ENCODE measurements around the gene CACHD1.

Gene CACHD1

DNA sequence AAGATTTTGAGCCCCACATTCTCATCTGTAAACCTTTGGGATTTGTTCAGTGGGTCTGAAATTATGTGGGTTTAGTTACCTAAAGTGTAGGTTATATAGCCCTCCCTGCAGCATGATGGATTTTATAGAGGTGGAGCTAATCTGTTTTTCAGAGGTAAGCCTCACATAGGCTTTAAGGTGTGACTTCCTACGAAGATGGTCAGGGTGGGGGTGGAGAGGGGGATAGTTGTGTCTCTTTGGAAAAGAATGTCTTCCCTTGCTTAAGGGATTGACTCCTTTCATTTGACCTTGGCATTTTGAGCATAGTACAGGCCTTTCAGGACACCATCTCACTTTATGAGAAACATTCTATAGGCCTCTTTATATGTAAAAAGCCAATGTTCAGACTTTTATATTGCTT lies 3.4 kb downstream of the CACHD1 start:
- DNase-seq (ENCODE audit: low spot score) = no peak

DNA sequence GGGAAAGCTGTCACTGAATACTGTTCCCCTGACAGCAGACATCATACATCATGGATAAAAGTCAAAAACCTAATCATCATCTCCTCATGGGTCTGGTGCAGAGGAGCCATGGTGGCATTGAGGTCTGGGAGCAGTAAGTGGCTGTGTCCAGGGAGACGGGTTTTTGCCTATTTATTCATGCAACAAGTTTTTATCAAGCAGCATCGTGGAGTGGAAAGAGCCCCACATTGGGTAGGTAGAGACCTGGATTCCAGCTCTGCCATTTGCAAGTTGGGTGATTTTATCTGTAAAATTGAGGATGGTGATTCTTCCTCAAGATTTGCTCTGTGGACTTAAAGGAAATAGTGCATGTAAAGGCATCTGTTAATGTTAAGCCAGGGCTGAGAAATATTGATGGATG lies 4.2 kb downstream of the CACHD1 start:
- DNase-seq (ENCODE audit: low spot score) = no peak

DNA sequence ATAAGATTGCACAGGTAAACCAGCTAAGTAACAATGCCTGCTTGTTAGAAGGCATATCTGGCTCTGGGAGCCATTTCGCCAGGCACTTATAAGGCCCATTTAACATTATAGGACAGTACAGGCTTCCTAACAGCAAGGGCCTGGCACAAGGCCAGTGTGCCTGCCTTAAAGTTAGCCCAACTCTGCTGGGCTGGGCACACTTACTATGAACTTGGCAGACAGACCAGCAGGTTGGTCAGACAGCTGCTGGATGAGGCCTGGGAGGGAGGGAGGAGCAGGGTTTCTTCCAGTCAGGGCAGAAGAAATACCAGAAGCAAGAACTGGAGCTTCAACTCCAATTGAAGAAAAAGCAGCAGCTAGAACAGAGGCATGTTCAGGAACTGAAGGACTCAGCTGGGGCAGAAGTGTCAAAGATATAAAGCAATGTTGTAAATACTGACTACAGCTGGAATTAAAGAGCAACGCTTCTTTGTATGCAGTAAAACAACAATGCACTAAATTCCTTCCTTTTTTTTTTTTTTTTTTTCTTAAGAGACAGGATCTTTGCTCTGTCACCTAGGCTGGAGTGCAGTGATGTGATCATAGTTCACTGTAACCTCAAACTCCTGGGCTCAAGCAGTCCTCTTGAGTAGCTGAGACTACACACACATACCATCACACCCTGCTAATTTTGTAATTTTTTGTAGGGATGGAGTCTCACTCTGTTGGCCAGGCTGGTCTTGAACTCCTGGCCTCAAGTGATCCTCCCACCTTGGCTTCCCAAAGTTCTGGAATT lies 4.9 kb downstream of the CACHD1 start:
- peak; percentile 19 for DNase-seq (ENCODE audit: low spot score)

DNA sequence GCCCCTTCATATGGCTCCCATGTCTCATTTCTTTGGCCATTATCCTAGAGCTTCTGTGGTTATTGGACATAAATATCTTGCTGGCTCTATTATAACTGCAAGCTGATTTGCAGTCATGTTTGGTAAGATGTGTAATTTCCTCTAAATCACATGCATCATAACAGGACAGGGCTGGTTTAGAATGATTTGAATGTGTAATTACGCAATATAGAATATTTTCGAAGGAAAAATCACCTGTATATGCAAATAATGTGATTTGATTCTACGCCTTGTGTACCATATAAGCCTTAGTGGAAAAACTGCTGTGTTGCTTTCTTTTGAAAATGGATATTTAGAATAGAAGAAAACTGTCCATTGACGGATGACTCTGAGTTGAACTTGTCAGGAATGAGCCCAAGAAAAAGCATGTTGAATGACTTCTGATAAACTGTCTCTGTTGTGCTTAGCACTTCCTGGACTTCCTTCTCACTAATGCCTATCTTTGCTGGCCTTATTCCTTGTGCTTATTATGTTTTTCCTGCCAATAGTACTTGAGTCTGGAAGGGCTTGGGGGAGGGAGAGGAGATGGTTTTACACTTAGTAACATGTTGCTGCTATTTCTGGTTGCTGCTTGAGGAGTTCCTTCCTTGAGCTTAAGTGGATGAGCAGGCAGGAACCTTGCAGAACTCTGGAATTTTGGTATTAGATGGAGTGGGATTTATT lies 6.5 kb downstream of the CACHD1 start:
- peak; percentile 54 for DNase-seq (ENCODE audit: low spot score)

DNA sequence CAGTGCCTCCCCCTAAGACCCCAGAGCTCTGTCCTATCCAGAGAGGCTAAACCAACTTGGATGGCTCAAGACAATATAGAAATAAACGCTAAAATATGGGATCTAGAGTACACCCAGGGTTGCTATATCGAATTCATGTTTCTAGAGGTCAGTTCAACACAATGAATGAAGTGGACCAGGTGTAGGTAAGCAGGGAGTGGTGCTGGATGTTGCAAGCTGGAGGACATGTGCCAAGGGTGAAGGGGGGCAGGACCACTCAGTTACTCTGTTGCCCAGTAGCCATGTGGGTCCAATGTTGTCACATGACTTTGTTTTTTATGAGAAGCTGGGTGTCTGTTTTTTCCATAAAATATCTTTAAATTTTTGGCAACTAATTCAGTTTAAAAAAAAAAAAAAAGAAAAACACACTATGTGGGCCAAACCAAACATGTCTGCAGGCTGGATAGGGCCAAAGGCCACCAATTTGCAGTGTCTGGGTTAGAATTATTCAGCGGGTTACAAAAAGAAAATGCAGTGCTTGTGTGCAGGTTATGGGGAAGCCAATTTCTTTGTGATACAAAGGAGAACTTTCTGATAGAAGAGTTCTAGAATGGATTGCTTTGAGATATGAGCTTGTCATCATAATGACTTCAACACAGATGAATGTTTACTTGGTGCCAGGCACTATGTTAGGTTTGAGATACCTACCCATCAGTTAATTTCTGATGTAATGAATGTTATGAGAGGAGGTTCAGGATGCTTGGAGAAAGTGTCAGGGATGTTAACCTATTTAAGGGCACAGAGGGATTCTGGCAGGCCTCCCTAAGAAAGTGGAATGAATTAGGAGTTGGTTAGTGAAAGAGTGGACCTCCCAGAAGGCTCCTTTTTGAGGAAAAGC lies 8.9 kb downstream of the CACHD1 start:
- DNase-seq (ENCODE audit: low spot score) = no peak

DNA sequence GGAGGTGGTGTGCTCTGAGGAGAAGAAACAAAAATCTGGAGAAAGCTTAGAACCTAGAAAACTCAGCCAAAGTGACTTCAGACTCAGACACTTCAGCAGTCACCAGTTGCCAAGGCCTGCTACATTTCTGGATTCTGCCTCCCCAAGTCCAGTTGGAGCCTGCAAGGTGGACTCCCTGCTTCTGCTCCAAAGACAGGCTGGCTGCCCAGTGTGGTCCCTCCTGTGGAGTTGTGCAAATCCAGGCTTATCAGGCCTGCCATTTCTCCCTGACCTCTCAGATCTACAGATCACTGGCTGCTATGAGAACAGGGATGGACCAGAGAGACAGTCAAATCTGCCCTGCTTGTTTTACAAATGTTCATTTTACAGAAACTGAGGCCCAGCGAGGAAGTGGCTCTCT lies 9.9 kb downstream of the CACHD1 start:
- DNase-seq (ENCODE audit: low spot score) = no peak

DNA sequence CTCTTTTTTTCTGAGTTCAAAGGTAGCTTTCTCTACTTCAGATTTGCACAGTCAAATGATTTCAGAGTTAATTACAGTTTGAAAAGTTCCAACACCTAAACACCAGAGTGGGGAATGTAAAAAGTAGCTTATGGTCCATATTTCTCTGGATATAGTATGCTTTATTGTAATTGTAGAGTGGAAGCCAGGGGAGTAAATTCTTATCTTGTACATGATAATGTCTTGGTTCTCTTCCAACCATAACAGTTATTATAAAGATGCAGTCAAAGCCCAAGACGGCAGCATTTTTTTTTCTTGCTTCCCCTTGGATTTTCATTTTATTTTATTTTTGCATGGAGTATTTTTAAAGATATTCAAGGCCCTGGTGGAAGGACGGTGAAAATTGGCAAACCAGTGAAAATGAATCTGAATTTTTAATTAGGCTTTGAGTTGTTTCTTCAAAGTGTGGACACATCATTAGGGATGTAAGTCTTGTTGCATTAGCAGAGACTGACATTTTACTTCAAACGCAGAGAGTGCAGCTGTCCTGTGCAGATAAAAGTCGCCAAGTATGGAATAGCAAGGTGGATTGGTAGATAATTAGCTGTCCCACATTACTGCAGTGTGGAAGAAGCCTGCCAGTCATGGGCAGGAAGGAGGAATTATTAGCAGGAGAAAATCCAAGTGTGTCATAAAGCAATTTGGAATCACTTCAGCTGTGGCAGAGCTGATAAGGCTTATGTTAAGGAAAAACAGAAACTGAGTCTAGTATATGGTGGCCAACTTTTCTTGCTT lies 11.3 kb downstream of the CACHD1 start:
- DNase-seq (ENCODE audit: low spot score) = no peak

DNA sequence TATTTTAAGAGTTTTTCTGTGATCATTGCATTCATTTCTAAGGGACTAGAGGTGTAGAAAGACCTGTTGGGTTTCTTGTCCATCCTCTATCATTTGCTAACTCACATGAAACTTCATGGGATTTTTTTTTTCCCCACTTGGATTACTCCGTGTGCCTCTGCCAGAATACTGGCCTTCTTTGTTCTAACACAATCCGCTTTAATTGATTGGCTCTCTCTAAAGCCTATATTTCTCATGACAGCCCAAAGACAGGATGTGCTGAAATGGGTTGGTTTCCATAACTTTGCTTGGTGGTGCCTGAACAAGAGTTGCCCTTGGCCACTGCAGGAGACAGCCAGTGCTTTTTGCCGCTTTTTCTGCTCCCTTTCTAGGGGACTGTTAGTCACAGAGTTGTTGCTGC lies 12.2 kb downstream of the CACHD1 start:
- DNase-seq (ENCODE audit: low spot score) = no peak

DNA sequence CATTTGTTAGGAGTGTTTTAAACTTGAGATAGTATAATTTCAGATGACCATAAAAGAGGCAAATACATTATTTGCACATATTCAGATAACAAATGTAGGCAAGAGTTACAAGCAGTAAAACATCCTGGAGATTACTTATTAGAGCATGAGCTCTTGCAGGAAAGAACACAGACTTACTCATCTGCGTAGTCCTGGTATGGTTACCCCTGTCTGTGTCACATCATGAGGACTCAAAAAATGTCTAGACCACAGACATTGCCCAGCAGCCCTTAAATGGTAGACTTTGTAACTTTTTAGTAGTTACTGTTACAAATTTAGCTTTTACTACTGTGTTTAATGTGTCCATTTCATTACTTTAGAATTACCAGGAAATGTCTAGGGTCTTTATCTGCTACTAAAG lies 12.8 kb downstream of the CACHD1 start:
- no peak for DNase-seq (ENCODE audit: low spot score)

DNA sequence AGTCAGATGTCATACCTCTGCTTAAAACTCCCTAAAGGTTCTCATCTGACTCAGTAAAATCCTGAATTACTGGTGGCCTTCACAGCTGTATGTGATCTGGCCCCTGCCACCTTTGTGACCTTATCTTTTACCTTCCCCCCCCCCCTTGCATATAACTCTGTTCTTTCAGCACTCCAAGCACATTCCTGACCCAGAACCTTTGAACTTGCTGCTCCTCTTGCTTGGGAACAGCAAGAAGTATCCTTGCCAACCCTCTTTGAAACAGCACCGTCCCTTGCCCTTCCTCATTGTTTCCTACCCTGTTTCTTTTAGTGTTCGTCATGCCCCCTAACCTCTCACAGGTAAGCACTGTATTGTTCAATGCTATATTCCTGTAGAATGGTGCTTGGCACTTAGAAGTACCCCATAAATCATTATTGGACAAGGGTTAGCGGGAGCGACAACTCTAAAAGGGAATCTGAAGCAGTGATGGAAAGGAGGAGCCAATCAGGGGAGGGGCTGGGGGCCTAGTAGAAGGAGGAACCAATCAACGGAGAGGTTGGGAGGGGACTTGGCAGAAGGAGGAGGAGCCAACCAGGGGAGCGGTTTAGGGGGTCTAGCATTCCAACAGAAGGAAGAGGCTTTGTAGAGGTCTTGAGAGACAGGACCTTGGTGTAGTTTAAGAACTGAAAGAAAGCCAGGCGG lies 13.9 kb downstream of the CACHD1 start:
- no peak for DNase-seq (ENCODE audit: low spot score)

DNA sequence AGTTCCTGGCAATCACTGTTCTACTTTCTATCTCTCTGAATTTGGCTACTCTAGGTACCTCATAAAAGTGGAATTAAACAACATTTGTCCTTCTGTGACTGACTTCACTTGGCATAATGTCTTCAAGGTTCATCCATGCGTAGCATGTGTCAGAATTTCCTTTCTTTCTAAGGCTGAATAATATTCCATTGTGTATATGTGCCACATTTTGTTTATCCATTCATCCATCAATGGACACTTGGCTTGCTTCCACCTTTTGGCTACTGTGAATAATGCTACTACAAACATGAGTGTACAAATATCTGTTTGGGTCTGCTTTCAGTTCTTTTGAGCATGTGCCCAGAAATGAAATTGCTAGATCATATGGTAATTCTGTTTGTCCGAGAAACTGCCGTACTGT lies 14.7 kb downstream of the CACHD1 start:
- DNase-seq (ENCODE audit: low spot score) = no peak

DNA sequence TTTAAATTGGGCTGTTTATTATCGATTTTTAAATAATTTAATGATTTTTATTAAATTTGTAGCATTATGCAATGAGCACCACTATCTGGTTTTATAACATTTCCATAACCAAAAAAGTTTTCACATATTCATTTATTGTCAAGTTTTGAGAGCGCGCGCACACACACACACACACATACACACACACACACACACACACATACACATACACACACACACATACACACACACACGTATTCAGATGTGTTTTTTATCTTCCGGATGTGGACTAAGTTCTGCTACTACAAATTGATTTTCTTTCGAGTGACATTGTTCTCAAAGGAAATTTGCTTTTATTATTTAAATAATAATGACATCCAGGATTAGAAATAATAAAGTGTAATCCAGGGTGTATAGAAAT lies 16.3 kb downstream of the CACHD1 start:
- DNase-seq (ENCODE audit: low spot score) = no peak

DNA sequence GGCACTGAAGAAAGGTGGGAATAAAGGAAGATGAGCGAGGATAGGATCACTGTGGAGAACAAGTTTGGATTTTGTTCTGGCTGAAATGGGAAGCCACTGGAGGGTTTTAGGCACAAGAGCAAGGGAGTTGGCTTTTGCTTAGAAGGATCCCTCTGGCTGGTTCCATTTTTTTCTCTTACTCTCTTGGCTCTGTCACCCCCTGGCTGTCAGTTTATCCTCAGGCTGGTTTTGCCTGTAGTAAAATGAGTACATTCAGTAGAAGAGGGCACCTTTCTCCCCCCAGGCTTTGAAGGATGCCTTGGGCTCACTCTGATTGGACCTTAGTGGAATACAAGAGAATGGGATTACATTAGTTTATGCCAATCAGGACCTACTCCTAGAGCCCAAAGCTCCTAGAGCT lies 17.1 kb downstream of the CACHD1 start:
- DNase-seq (ENCODE audit: low spot score) = no peak

DNA sequence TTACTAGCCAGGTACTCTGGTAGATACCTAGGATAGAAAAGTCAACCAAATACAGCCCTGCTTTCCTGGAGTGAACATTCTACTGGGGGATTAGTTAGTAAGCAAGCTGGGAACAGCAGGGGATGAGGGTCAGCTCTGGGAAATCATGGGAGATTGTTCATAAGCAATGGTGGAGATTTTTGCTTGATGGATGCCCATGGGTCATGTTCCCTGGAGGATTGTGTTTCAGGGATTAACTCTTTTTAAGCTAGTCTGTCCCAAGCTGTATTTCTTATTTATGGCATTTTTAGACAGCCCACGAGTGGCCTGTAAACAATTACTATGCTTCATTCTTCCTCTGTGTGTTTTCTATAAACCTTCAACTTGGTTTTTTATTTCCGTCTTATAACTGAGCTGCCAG lies 18.9 kb downstream of the CACHD1 start:
- no peak for DNase-seq (ENCODE audit: low spot score)

DNA sequence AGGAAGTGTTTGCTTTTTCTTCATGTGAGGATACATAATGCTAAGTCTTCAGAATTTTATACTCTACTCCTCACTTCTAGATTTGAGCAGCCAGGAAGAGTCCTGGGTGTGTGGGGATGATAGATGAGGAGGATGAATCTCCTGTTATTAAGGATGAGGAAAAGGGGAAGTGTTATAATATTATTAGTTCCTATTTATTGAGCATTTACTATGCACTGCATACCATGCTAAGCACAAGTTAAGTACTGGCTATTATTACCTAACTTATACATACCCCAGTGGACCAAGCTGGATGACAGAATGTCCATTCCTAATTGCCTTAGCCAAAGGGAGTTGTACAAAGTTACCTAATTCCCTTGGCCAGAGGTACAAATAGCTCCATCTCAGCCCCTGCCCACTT lies 19.8 kb downstream of the CACHD1 start:
- DNase-seq (ENCODE audit: low spot score) = no peak

DNA sequence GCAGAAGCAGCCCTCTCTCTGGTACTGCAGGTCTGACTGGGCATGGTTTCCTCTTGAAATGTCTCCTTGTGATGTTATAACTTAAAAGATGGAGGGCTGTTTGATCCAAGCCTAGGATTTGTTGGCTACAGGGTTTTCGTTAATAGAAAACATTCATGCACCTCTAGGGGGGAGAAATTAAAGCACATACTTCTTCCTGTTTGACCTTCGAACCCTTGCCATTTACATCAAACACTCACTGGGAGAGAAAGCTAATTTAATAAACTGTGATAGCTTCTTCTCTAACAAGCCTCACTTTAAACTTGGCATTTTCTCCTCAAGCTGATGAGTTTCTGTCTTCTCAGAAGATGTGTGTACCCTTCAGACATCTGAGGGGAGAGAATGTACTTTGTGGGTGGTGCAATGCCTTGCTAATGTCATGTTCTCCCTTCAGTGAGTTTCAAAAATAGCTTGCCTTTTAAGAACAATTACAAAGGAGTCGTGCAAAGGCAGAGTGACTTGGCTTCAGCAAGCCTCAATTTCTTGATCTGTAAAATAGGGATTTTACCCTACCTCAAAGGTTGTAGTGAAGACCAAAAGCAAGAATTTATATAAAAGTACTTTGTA lies 20.4 kb downstream of the CACHD1 start:
- DNase-seq (ENCODE audit: low spot score) = peak; percentile 23

DNA sequence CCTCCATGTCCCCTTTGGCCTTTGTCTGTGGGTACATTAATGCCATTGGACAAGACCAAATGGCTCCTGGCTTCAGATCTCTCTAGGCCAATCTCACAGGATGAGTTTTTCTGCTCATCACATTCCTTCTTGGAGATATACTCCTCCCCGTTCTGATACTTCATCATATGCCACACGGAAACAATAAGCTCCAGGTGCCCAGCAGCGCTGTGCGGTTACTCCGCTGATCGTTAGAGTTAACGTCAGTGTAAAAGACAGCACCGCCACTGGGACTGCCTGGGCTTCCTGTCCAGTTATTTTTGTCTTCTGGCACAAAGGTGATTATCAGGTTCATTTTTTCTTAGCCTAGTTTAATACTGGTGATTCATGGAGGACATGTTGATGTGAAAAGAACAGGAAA lies 22.5 kb downstream of the CACHD1 start:
- DNase-seq (ENCODE audit: low spot score) = no peak

DNA sequence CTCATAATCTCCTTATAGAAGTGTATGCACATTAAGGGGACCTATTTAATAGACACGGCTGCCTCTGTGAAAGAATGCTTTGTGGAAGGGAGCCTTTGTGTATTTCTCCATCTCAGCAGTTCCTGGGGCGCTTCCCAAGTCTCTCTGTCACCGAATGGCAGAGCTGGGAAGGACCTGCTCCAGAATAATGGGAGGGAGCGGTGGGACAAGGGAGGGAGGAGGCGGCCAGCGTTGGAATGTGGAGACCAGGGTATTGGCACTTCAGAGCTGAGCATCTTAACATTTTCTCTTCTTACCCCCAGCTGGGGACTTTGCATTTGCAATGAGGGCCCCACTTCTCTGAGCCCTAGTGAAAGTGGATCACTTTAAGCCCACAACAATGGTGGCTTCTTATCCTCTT lies 23.9 kb downstream of the CACHD1 start:
- peak; percentile 20 for DNase-seq (ENCODE audit: low spot score)

DNA sequence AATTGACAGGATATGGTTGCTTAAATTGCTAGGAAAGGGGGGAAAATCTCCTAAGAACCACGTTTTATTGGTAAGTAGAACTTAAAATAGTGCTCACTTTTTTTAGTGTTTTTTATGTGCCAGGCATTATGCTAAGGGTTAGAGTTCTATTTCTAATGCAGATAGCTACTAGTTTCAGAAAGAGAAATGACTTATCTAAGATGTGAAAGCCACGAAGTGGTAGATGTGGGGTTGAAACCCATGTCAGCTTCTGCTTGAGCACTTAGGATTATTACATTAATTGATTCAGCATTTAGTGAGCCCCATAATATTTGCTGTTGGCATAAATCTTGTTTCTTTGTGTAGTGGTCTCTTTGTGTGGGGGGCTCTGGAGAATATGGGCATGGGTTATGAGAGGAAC lies 24.7 kb downstream of the CACHD1 start:
- DNase-seq (ENCODE audit: low spot score) = no peak

DNA sequence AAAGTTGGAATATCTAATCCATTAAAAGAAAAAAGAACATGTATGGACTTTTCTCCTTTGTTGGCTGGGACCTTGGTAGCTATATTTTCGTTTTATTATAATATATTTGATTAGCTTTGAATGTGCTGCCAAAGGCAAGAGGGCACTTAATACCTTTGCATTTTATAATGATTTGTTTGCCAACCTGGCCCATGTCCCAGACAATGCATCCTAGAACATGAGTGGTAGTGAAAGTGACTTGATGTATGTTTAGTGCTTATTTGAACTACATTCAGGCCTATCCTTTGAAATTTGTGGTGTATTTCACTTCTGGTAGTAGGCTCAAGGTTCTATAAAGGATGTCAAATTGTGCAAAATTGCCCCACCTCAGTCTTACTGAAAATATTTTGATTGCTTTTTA lies 25.9 kb downstream of the CACHD1 start:
- DNase-seq (ENCODE audit: low spot score) = no peak

DNA sequence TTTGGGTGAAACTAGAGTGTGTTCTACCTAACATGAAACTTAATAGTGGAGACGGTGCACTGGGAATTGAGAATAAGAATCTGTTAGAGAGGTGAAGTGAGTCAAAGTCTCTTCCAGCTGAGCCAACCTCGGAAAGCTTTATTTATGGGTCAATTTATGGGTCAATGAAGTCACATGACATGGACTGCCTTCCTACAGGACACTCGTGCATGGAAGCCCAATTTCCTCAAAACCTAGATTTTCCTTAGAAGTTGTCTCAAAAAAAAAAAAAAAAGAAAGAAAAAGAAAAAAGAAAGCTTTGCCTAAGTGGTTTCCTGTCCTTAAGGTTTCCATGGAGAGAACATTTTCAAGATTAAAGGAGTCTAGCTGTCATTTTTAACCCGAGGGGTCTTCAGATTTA lies 26.7 kb downstream of the CACHD1 start:
- DNase-seq (ENCODE audit: low spot score) = no peak
